HG03520 (cell line): ENCODE measurements around the gene ANO1.

Experiments used
- ATAC-seq: cut with Tn5 transposase; IDR thresholded peaks from one replicate; pipeline ENCODE4 v1.9.1; 2021; ENCODE audit warnings: mild to moderate bottlenecking, moderate library complexity; ENCODE audit not compliant: unreplicated experiment

ANO1 gene

GRCh38 chr11:70133771-70134335 is 55.7 kb downstream of the ANO1 start:
- ATAC-seq: no peak

GRCh38 chr11:70134490-70134889 is 56.4 kb downstream of the ANO1 start:
- ATAC-seq: no peak

- ATAC-seq: no peak
These were observed 57.0 kb downstream of the ANO1 start for GRCh38 chr11:70135142-70135541.

- no peak for ATAC-seq
These were observed 57.5 kb downstream of the ANO1 start for GRCh38 chr11:70135625-70136059.

- ATAC-seq: no peak
These were observed 59.3 kb downstream of the ANO1 start for GRCh38 chr11:70137383-70137782.

GRCh38 chr11:70138403-70138802 is 60.3 kb downstream of the ANO1 start:
- ATAC-seq: no peak

- ATAC-seq: no peak
These were observed 61.8 kb downstream of the ANO1 start for GRCh38 chr11:70139785-70140410.

GRCh38 chr11:70140711-70141485 is 62.8 kb downstream of the ANO1 start:
- ATAC-seq: no peak

- ATAC-seq: no peak
These were observed 63.5 kb downstream of the ANO1 start for GRCh38 chr11:70141486-70142220.

- no peak for ATAC-seq
These were observed 64.2 kb downstream of the ANO1 start for GRCh38 chr11:70142221-70142875.

GRCh38 chr11:70144262-70144661 is 66.1 kb downstream of the ANO1 start:
- no peak for ATAC-seq

GRCh38 chr11:70145071-70145470 is 67.0 kb downstream of the ANO1 start:
- ATAC-seq: no peak

GRCh38 chr11:70145841-70146240 is 67.7 kb downstream of the ANO1 start:
- ATAC-seq: no peak

- no peak for ATAC-seq
These were observed 68.2 kb downstream of the ANO1 start for GRCh38 chr11:70146299-70146698.

- no peak for ATAC-seq
These were observed 68.9 kb downstream of the ANO1 start for GRCh38 chr11:70146895-70147520.

- no peak for ATAC-seq
These were observed 69.6 kb downstream of the ANO1 start for GRCh38 chr11:70147668-70148067.

- no peak for ATAC-seq
These were observed 73.6 kb downstream of the ANO1 start for GRCh38 chr11:70151671-70152070.

GRCh38 chr11:70153133-70153727 is 75.1 kb downstream of the ANO1 start:
- no peak for ATAC-seq

GRCh38 chr11:70155386-70155785 is 77.3 kb downstream of the ANO1 start:
- no peak for ATAC-seq
